IPS-18a (cell line): Measurements from ENCODE around the gene PDE4D.
"Not testable (repeated sequence)": the region's sequence is repeated elsewhere in the genome, so short reads cannot be mapped to it uniquely, and the experiment has no call there.

Experiments used
- H3K27ac ChIP-seq: one replicate; pipeline ENCODE4 v1.5.1; 2013; ENCODE audit warnings: low read length
- H3K27me3 ChIP-seq: one replicate; pipeline ENCODE4 v1.6.1; 2013; ENCODE audit warnings: mild to moderate bottlenecking, low read length; ENCODE audit not compliant: control insufficient read depth, insufficient read depth
- H3K36me3 ChIP-seq: one replicate; pipeline ENCODE4 v1.6.1; 2013; ENCODE audit warnings: low read depth, low read length; ENCODE audit not compliant: control insufficient read depth
- H3K4me1 ChIP-seq: one replicate; pipeline ENCODE4 v1.6.1; 2013; ENCODE audit warnings: low read depth, low read length; ENCODE audit not compliant: control insufficient read depth
- H3K4me3 ChIP-seq: one replicate; pipeline ENCODE4 v1.5.1; 2013; ENCODE audit warnings: low read length
- H3K9ac ChIP-seq: one replicate; pipeline ENCODE4 v1.6.1; 2013; ENCODE audit warnings: mild to moderate bottlenecking, low read length, moderate library complexity
- H3K9me3 ChIP-seq: one replicate; pipeline ENCODE4 v1.6.1; 2013; ENCODE audit warnings: low read depth, low read length; ENCODE audit not compliant: control insufficient read depth

Gene PDE4D

DNA sequence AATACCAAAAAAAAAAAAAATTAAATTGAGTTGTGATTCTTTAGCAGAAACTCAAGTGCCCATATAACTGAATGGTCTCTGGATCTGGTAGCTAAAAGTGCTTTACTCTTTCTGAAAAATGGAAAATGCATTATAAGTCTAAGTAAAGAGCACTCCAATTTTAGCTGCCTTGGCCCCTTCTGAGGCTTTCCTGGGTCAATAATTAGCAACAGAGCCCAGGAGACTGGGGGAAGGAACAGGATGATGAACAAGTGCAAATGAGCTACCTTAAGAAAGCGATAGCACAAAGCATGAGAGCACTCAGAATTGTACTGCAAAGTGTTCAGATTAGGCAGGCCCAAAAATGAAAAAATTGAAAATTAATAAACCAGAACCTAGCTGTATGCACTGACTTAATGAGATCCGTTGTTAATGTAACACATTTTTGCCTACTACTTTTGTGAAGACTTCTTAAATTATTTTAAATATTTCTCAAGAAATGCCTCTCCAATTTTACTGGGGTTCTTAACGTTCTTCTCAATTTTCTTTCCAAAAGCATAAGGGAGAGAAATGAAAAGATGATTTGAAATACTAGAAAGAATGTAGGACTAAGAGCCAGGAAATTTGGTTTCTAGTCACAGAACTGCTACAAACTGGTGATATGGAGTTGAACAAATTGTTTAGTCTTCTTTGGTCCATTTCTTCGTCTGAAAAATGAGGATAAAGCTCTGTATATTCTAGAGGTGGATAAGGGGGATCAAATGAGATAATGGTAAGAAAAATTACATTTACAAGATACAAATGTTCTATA, 566.1 kb downstream of the PDE4D start:
- Histone ChIP-seq H3K9ac (no peak overlapping the region), H3K4me3 (no peak overlapping the region), H3K27ac (no peak overlapping the region), H3K27me3 (no peaks in the 10 kb centered on the region), H3K36me3 (no peaks in the 10 kb centered on the region), H3K4me1 (no peaks in the 10 kb centered on the region), H3K9me3 (no peaks in the 10 kb centered on the region)

DNA sequence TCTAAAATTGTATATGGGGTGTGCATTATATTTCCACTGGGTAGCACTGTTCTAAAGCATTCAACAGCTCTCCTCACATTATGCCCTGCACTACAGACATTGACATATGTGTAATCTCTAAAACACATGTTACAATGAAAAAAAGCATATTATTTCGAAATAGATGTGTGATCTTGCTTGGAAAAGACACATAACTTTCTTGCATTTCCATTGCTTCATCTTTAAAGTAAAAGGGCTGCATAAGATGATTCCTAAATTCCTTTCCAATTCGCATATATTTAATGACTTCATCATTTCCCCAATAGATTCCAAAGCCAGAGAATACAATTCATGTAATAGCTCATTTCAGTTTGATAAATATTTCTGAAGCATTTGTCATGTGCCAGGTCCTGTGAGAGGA, 566.9 kb downstream of the PDE4D start:
- H3K4me1 ChIP-seq, result no peaks in the 10 kb centered on the region
- H3K27ac ChIP-seq, result no peak overlapping the region
- H3K36me3 ChIP-seq, result no peaks in the 10 kb centered on the region
- no peaks in the 10 kb centered on the region for H3K9me3 ChIP-seq
- H3K9ac ChIP-seq, result no peak overlapping the region
- H3K27me3 ChIP-seq, result no peaks in the 10 kb centered on the region
- no peak overlapping the region for H3K4me3 ChIP-seq

DNA sequence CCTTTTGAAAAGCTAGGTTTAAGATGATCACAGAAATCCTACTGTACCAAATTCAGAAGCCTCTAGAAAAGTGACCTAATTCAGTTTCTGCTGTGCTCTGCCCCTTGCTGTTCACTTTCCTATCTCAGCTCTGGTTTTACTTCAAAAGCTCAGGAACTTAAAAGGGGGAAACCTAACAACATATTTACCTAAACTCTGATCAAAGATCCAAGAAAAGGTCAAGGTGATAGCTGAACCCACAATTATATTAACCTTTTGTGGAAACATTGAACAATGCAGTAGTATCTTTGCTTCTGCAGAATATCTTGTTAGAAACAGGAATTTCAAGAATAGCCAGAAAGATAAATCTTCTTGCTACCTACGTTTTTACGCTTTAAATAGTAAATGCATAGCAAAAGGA, 568.5 kb downstream of the PDE4D start:
- H3K27ac ChIP-seq, result no peak overlapping the region
- no peak overlapping the region for H3K4me3 ChIP-seq
- no peak overlapping the region for H3K9ac ChIP-seq
- H3K9me3 ChIP-seq, result no peaks in the 10 kb centered on the region
- H3K36me3 ChIP-seq, result no peaks in the 10 kb centered on the region
- H3K27me3 ChIP-seq, result no peaks in the 10 kb centered on the region
- no peaks in the 10 kb centered on the region for H3K4me1 ChIP-seq

DNA sequence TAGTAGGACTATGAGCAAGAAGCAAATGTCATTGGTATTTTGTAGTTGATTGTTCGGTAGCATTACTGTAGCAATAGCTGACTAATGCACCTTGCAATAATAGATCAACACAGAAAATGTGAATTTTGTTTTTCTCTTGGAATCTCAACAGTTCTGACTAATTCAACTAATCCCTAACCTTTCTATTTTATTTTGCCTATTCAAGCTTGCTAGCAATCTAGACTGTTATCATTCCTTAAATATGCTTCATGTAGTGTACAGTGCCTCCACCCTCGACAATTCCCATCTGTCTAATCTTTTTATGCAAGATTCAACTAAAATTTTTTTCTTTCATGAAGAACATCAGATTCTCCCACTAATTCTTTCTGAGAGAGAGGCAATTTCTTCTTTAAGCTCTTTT, 570.6 kb downstream of the PDE4D start:
- H3K4me1 ChIP-seq, result peaks cover 1% of the 10 kb centered on the region
- no peaks in the 10 kb centered on the region for H3K36me3 ChIP-seq
- H3K9ac ChIP-seq, result no peak overlapping the region
- no peak overlapping the region for H3K4me3 ChIP-seq
- H3K27ac ChIP-seq, result no peak overlapping the region
- no peaks in the 10 kb centered on the region for H3K9me3 ChIP-seq
- no peaks in the 10 kb centered on the region for H3K27me3 ChIP-seq

DNA sequence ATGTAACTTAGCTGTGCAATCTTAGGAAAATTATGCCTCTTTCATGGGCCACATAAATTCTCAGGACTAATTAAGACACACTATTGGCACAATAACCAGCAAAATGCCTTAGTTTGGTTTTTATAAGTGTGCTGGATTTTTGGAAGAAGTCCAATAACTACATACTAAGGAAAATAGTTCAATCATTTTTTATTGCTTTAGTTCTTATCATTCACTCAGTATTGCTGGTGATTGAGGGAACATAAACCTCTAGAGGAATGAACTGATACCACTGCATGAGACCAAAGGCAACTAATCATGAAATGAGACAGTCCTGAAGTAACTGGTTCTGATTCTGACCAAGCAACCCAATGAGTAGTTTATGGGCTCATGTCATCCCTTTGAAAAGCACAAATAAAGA, 571.5 kb downstream of the PDE4D start:
- H3K9me3 ChIP-seq, result no peaks in the 10 kb centered on the region
- H3K9ac ChIP-seq, result no peak overlapping the region
- peaks cover 10% of the 10 kb centered on the region for H3K4me1 ChIP-seq
- no peak overlapping the region for H3K4me3 ChIP-seq
- no peaks in the 10 kb centered on the region for H3K27me3 ChIP-seq
- H3K36me3 ChIP-seq, result no peaks in the 10 kb centered on the region
- H3K27ac ChIP-seq, result no peak overlapping the region

DNA sequence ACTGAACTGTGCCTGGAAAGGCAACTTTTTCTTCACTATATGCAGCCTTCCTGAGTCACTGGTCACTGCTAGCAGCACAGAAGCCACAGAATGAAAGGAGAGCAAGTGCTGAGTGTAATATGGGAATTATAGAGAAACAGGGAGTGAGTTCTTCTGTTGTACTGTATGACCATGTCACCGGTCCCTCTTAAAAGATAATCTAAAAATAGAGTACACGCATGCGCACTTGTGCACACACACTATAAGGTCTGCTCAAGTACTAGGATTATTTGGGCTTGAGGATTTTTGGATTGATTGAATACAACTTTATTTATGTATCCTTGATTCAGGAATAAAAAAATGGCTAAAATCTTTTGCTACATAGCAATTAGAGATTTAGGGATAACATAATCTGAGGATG, 571.9 kb downstream of the PDE4D start:
- no peak overlapping the region for H3K4me3 ChIP-seq
- H3K9me3 ChIP-seq, result no peaks in the 10 kb centered on the region
- no peaks in the 10 kb centered on the region for H3K36me3 ChIP-seq
- no peak overlapping the region for H3K9ac ChIP-seq
- H3K27ac ChIP-seq, result no peak overlapping the region
- H3K27me3 ChIP-seq, result no peaks in the 10 kb centered on the region
- peaks cover 14% of the 10 kb centered on the region for H3K4me1 ChIP-seq

DNA sequence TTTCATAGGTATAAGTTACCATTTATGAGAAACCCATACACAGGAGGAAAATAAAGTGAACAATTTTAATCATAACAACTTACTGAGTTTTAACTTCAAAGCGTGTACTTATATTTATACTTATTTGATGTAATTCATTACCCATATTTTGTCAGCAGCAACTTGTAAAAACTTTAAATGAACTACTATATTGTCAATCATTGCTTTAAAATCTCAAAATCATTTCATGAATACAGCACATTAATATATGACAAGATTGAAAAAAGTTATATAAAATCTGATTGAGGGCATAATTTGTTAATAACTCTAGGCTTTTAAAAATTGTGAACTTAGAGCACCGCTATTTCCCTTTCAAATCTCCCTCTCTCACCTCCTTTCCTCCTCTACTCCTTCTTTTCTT, 573.1 kb downstream of the PDE4D start:
- H3K9ac ChIP-seq, result no peak overlapping the region
- H3K4me1 ChIP-seq, result peaks cover 14% of the 10 kb centered on the region
- no peaks in the 10 kb centered on the region for H3K9me3 ChIP-seq
- no peaks in the 10 kb centered on the region for H3K36me3 ChIP-seq
- no peak overlapping the region for H3K4me3 ChIP-seq
- H3K27ac ChIP-seq, result no peak overlapping the region
- no peaks in the 10 kb centered on the region for H3K27me3 ChIP-seq

DNA sequence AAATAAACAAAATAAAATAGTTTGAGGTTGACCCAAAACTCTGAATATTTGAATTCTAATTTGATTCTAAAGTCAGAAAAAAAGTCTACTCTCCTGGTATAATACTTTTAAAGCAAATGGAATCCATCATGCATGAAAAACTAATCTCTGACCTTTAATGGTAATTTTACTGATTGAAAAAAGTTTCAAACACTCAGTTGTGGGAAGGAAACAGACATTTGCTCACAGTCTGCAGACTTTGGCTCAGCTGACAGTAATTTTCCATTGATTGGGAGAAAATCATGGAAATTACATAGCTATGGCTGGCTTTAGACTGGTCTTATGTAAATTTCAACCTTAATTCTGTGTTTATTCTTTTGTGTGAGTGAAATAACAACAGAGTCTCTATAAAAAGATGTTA, 574.3 kb downstream of the PDE4D start:
- no peaks in the 10 kb centered on the region for H3K9me3 ChIP-seq
- H3K27me3 ChIP-seq, result no peaks in the 10 kb centered on the region
- no peaks in the 10 kb centered on the region for H3K36me3 ChIP-seq
- H3K27ac ChIP-seq, result no peak overlapping the region
- no peak overlapping the region for H3K9ac ChIP-seq
- H3K4me3 ChIP-seq, result no peak overlapping the region
- H3K4me1 ChIP-seq, result peaks cover 14% of the 10 kb centered on the region

DNA sequence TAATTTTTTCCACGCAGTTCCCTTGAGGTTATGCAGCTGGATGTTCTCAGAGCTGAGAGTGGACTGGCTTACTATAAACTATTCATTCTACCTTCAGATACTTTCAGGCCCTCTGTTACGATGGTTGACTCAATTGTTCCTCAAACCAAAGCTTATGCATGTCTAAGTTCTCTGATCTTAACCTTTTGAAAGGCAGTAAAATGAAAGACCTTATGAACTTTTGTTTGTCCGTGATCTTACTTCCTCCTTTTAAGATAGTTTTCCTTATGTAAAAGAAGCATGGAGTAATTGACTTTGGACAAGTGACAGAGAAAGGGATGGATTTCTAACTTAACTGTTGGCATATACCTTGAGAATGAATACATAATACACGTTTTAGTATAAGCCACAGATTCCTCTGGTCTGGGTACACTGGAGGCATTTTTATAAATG, 575.7 kb downstream of the PDE4D start:
- peaks cover 14% of the 10 kb centered on the region for H3K4me1 ChIP-seq
- no peak overlapping the region for H3K27ac ChIP-seq
- no peaks in the 10 kb centered on the region for H3K36me3 ChIP-seq
- no peak overlapping the region for H3K9ac ChIP-seq
- no peaks in the 10 kb centered on the region for H3K9me3 ChIP-seq
- H3K4me3 ChIP-seq, result no peak overlapping the region
- H3K27me3 ChIP-seq, result no peaks in the 10 kb centered on the region

DNA sequence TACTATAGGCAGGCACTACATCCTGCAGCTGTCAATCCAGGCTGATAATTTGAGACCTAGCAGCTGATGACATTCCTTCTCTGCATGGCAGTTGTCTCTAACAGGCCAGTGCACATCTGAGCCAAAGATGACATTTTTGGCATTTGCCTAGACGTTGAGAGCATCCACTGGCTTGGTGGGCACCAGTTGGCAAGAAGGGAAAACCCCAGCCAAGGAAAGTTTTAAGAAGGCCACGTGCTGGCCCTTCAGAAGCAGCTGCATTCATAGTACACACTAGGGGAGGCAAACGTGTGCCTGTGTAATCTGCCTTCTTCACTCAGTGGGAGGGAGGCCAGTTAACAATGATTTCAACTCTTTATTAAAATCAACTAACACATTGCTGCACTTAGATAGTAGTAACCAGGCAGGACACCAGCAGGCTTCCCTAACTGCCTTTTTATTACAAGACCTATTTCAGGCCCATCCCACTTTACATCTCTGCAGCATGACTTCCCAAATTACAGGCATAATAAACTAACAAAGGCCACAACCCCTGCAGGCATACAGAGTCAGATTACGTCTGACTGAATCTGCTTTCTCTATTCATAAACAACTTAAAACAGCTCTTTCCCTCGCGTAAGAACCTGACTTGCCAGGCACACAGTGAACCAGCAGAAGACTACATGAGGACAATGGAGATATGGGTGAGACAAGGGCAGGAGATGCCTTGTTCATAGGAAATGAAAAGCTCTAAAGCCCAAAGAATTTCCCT, 576.3 kb downstream of the PDE4D start:
- H3K9me3 ChIP-seq, result no peaks in the 10 kb centered on the region
- H3K27ac ChIP-seq, result no peak overlapping the region
- no peak overlapping the region for H3K4me3 ChIP-seq
- H3K27me3 ChIP-seq, result no peaks in the 10 kb centered on the region
- H3K36me3 ChIP-seq, result no peaks in the 10 kb centered on the region
- H3K4me1 ChIP-seq, result peaks cover 14% of the 10 kb centered on the region
- H3K9ac ChIP-seq, result no peak overlapping the region

DNA sequence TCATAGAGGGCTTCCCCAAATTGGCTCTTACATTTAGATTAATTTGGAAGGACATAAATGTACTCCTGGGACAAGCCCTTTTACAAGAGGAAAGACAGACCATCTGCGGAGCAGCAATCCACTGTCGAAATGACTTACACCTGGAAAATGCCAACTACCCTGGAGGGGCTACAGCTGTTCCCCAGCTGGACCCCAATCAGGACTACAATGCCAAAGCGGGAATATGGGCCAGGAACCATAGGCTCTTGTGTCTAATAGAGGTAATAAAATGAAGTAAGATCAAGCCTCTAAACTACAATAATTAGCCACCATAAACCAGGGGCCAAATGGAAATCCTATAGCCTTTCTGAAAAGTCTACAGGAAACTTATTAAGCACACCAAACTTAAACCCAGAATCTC, 581.3 kb downstream of the PDE4D start:
- Histone ChIP-seq H3K4me1 (peaks cover 6% of the 10 kb centered on the region), H3K27ac (no peak overlapping the region), H3K27me3 (no peaks in the 10 kb centered on the region), H3K9me3 (no peaks in the 10 kb centered on the region), H3K36me3 (no peaks in the 10 kb centered on the region), H3K4me3 (no peak overlapping the region), H3K9ac (no peak overlapping the region)

DNA sequence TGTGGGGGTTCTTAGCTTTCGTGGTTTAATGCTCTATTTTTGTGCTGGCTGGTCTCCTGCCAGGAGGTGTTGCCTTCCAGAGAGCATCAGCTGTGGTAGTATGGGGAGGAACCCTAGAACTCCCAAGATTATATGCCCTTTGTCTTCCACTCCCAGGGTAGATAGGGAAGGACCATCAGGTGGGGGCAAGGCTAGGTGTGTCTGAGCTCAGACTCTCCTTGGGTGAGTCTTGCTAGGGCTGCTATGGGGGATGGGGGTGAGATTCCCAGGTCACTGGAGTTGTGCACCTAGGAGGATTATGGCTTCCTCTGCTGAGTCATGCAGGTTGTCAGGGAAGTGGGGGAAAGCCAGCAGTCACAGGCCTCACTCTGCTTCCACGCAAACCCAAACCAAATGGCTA, 584.8 kb downstream of the PDE4D start:
- not testable (repeated sequence) for H3K9ac ChIP-seq, H3K9me3 ChIP-seq, H3K4me1 ChIP-seq, H3K27ac ChIP-seq, H3K4me3 ChIP-seq, H3K36me3 ChIP-seq, H3K27me3 ChIP-seq
